Stimulated activated CD8-positive, alpha-beta memory T cell treated with anti-CD3 and anti-CD28 coated beads, Interleukin-7, amount 100 ng/mL, for 4 hours (primary cell): ENCODE results near the gene CABLES1.

Source experiments
- DNase-seq, 2 donors: peaks; one replicate each; pipeline ENCODE4 v3.0.0-alpha.2; 2020; ENCODE audit warnings: low read depth in 2 of 2

The CABLES1 gene

DNA sequence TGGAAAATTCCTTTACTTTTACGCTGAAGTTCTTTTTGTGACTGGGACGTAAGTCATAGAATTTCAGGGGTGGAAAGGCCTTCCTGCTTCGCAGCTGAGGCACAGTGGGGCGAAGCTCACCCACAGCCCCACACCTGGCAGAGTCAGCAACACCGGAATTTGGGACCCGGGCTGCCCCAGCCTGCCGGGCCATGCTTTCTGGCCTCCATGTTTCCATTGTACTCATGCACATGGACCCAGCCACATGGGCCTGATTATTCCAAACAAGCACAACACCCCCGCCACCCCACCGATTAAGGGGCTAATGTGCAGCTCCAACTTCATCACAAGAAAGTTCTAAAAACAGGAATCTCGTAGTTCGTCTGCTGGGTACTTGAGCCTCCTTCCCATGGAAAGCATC lies 82.5 kb downstream of the CABLES1 start:
- DNase-seq, result no peak

DNA sequence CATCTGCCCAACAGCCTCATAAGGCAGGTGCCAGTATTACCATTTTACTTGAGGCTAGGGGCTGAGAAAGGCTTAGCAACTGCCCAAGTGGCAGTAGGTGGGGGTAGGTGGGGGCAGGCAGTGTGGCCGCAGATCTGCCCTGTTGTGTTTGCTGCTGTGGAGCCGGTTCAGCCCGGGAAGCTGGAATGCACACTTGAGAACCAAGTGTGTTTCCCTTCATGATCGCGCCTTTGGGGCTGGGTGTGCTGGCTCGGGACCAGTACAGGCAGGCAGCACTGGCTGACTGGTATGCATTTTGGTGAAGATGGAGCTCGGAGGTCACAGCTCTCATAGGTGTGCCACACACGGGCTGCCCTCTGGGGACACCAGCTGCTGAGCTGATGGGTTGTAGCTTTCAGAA lies 85.1 kb downstream of the CABLES1 start:
- no peak for DNase-seq

DNA sequence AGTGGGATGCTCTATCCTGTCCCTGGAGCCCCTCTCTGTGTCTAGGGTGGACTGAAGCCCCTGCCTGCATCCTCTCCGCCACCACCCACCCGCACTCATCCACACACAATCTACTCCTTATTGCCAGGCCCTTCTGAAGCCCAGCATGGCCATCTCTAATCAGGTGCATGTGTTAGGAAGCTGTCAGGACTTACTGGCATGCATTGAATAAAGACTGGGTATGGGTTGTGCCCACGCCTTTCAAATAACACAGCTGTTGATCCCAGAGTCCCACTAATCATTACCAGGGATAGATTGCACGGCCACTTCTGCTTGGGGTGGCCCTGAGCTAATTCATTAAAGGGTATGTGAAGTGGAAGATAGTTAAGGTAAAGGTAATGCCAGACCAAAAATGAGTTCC lies 88.4 kb downstream of the CABLES1 start:
- no peak for DNase-seq

DNA sequence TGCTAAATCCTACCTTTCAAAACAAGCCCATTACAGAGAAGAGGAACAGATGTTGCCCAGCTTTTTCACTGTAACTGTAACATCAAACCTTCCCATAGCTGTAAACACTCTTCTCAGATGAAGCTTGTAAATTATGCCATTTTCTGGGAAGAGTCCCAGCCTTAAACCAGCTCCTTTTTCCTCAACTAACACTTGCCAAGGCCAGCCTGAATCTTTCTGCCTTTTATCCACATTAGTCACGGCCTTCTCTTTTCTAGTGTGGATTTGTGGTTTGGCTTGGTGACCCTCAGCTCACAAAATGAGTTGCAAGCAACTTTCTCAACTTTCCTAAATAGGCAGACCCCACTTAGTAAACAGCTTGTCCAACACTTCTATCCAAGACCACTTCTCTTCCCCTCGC lies 90.2 kb downstream of the CABLES1 start:
- DNase-seq, result no peak

- no peak for DNase-seq
Observed at GRCh38 chr18:23226391-23226790, 91.1 kb downstream of the CABLES1 start.

GRCh38 chr18:23226930-23227725 lies 91.8 kb downstream of the CABLES1 start:
- DNase-seq, result no peak

- DNase-seq, result no peak
Observed at GRCh38 chr18:23227726-23228070, 92.4 kb downstream of the CABLES1 start.

- no peak for DNase-seq
Observed at GRCh38 chr18:23228102-23229061, 93.1 kb downstream of the CABLES1 start.

DNA sequence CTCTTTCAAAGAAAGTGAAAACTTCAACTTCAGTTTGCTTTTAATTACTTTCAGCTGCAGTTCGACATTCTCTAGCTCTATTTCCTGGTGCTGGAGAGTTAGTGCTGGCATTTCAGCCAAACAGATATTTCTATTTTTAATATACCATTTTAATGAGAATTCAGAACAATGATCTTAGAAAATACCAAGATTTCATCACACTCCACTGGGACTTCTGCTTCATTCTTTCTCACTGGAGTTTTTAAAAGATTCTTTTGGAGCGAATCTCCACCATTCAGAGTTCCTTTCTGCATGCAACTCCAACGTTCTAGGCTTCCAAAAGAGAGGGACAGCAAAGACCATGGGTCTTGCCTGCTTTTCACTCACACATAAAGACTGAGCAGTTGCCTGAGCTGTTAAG lies 94.2 kb downstream of the CABLES1 start:
- no peak for DNase-seq

GRCh38 chr18:23230686-23231085 lies 95.4 kb downstream of the CABLES1 start:
- no peak for DNase-seq

DNA sequence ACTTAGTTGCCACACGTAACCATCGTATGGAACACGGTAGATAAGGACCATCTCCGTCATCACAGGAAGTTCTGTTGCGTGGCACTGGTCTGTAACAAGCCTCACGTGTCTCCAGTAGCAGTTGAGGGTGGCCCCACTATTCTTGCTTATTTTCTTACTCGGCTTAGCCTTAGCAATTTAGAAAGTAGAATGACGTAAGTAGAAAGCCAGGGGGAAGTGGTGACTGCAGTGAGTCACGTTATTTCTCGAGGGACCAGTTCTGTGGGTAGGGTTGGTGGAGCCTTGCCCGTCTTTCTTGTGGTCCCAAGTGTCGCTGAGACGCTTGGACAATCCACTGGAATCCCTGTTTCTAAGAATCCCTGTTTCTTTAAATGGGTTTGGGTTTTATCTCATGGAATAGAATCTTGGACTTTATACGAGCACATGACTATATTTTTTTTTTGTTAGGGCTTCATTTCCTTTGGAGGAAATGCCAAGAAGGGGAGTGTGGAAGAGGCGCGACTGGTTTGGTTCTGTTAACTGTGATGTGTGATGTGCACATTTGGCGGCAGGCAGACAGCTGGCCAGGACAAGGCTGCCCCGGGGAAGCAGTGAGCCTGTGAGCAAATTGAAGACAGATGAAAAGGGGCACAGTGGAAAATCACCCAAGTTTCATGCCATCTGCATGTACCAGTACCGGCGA lies 96.2 kb downstream of the CABLES1 start:
- peak; percentile 65 to 67 for DNase-seq

- DNase-seq, result no peak
Observed at GRCh38 chr18:23232331-23232730, 97.0 kb downstream of the CABLES1 start.

DNA sequence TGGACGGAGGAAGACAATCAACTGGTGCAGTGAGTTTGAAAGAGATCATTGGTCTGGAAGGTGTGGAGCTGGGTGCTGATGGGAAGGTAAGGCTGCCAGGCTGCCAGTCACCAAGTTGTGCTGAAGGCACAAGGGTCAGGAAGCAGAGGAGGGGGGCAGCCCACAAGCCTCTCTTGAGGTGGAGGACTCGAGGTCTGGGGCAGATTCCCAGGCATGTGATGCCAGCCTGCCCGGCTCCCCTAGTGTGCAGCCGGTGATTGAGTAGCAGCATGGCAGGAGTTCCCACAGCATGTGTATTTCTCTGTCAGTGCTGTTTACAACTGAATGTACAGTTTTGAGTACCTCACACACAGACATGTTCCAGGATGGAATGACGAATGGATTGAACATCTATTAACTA lies 99.3 kb downstream of the CABLES1 start:
- no peak for DNase-seq

DNA sequence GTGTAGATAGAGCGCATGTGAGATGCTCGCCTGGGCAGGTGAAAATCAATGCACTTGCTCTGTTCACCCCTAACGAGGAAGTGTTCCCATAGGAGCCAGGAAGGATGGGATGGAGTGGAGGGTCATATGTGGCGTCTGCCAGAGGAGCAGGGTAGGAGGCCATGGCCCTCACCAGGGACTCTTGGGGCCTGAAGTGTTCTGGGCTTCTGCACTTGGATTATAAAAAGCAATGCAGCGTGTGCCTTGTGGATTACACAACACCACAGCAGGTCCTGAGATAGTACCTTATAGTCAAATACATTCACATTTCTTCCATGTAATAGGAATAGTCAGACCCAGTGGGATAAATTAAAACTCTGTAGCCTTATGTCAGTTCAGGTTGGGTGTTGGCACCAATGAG lies 100.1 kb downstream of the CABLES1 start:
- DNase-seq, result no peak

DNA sequence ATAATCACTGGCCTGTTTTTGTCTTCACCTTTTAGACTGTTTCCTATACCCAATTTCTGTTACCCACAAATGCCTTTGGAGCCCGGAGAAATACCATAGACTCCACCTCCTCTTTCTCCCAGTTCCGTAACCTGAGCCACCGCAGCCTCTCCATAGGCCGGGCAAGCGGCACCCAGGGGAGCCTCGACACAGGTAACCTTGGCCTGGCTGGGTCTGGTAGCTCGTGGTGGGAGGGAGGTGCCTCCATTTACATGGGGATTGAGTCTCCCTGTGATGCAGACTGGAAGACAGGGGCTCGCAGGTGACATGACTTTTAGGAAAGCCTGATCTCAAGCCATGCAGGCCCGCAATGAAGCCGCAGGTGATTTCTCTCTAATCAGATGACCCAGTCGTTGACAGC lies 100.6 kb downstream of the CABLES1 start:
- no peak for DNase-seq

GRCh38 chr18:23236876-23237468 lies 101.7 kb downstream of the CABLES1 start:
- no peak for DNase-seq

GRCh38 chr18:23237524-23238151 lies 102.4 kb downstream of the CABLES1 start:
- DNase-seq, result no peak

- no peak for DNase-seq
Observed at GRCh38 chr18:23238152-23238531, 102.9 kb downstream of the CABLES1 start.

DNA sequence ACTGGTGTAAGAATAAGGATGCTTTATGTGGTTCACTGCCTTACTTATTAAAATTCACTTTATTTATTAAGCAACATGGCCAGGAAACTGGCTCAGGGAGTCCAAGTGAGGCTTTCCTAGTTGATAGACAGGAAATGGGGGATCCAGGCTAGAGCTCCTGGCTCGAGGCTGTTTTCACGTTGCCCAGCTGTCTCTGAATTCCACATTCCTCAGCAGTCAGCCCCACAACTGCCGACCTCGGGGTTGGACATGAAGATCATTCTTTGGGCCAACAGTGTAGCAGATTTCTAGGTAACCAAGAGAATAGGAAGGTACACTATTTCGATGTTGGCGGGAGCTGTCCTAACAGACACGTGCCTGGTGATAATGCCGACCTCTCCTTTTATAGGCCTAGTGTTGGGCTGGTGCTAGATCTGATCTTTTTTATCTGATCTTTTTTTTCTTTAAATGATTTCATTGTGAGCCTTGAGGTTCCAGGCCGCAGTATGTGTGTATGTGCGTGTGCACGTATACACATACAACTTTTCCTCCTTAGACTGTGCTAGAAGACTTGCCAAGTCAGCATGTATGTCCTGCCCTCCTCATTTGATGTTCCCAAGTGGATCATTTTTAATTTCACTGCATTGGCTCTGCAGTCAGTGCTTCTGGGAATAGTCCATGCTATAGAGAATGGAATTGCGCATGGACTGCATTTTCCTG lies 103.5 kb downstream of the CABLES1 start:
- DNase-seq, result no peak

DNA sequence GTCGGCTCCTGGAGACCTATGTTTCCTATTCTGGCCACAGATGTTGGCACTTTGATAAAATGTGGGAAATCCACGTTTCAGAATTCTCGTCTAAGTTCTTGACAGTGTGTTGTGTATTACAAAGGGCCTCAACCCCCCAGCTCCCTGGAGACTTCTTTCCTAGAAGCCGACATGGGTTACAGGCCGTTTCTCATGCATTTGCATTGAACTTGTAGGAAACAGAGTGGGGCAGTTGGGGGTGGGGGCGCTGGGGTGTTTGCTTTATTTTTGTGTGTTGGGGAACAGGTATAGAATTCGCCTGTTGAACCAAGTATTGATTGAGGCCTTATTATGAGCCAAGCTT lies 104.0 kb downstream of the CABLES1 start:
- no peak for DNase-seq
